Keratinocyte (primary cell): Measurements from ENCODE around the gene FGFBP2. TPM values are rescaled to one million over a fixed set of nuclear protein-coding genes. Genes with fewer than 3 reads are reported as not detected.

Source experiments
- DNase-seq: peaks from one replicate; pipeline ENCODE4 v3.0.0-alpha.2; 2011; ENCODE audit warnings: low read depth, missing footprints, low spot score
- FAIRE-seq: peaks from 2 replicates; lab custom pipeline; 2011; peaks lifted over from hg19 to GRCh38; lab: Jason Lieb, UNC
- H2AFZ ChIP-seq: 2 replicates; pipeline ENCODE4 v1.6.0; 2012; ENCODE audit warnings: low read length, control low read depth, inconsistent platforms; ENCODE audit not compliant: control insufficient read depth
- H3K27ac ChIP-seq: 2 replicates; pipeline ENCODE4 v1.5.1; 2011; ENCODE audit warnings: low read length; ENCODE audit not compliant: control insufficient read depth, insufficient read depth
- H3K27me3 ChIP-seq: 3 replicates; pipeline ENCODE4 v1.6.0; 2011; ENCODE audit warnings: low read length; ENCODE audit not compliant: control insufficient read depth, insufficient read depth; ENCODE audit errors: extremely low read depth
- H3K36me3 ChIP-seq, 2 experiments: 2 replicates in 1 of 2; 3 replicates in 1 of 2; pipeline ENCODE4 v1.5.1; 2011; ENCODE audit warnings: low read length in 2 of 2, mild to moderate bottlenecking in 1 of 2; ENCODE audit not compliant: control insufficient read depth in 2 of 2, insufficient read depth in 2 of 2; ENCODE audit errors: extremely low read depth in 1 of 2
- H3K4me1 ChIP-seq: 3 replicates; pipeline ENCODE4 v1.5.1; 2011; ENCODE audit warnings: low read length; ENCODE audit not compliant: control insufficient read depth, insufficient read depth; ENCODE audit errors: extremely low read depth
- H3K4me2 ChIP-seq: 3 replicates; pipeline ENCODE4 v1.6.0; 2011; ENCODE audit warnings: low read depth, low read length; ENCODE audit not compliant: control insufficient read depth, insufficient read depth; ENCODE audit errors: extremely low read depth
- H3K4me3 ChIP-seq, 3 experiments: fragments of 200-600 bp in 1 of 3; sonication (generic) in 1 of 3; 2 replicates in 2 of 3; 3 replicates in 1 of 3; pipeline ENCODE4 v1.5.1; 2011 to 2016; ENCODE audit warnings: low read length in 3 of 3, mild to moderate bottlenecking in 3 of 3, control low read depth in 2 of 3, inconsistent platforms in 1 of 3, low read depth in 1 of 3, mixed read lengths in 1 of 3, mixed run types in 1 of 3, moderate library complexity in 1 of 3; ENCODE audit not compliant: control insufficient read depth in 2 of 3, insufficient read depth in 2 of 3; ENCODE audit errors: extremely low read depth in 1 of 3
- H3K79me2 ChIP-seq: 2 replicates; pipeline ENCODE4 v1.6.0; 2012; ENCODE audit warnings: low read length; ENCODE audit not compliant: control insufficient read depth, insufficient read depth
- H3K9ac ChIP-seq: 3 replicates; pipeline ENCODE4 v1.6.0; 2011; ENCODE audit warnings: low read length; ENCODE audit not compliant: control insufficient read depth, insufficient read depth; ENCODE audit errors: extremely low read depth
- H3K9me1 ChIP-seq: 3 replicates; pipeline ENCODE4 v1.6.0; 2011; ENCODE audit warnings: low read length; ENCODE audit not compliant: control insufficient read depth, insufficient read depth; ENCODE audit errors: extremely low read depth
- H3K9me3 ChIP-seq: 2 replicates; pipeline ENCODE4 v1.5.1; 2012; ENCODE audit warnings: low read depth, low read length; ENCODE audit not compliant: control insufficient read depth
- H4K20me1 ChIP-seq: 3 replicates; pipeline ENCODE4 v1.6.0; 2011; ENCODE audit warnings: low read length; ENCODE audit not compliant: control insufficient read depth, insufficient read depth; ENCODE audit errors: extremely low read depth
- CTCF ChIP-seq, 3 experiments: IDR thresholded peaks in 1 of 3; conservative IDR thresholded peaks in 1 of 3; optimal IDR thresholded peaks in 1 of 3; 2 replicates in 2 of 3; 3 replicates in 1 of 3; pipeline versions ENCODE3 to v1.5.1; 2011; ENCODE audit warnings: low read length in 3 of 3, mild to moderate bottlenecking in 3 of 3, moderate library complexity in 2 of 3, control low read depth in 1 of 3, inconsistent platforms in 1 of 3; ENCODE audit not compliant: insufficient read depth in 2 of 3; ENCODE audit errors: extremely low read depth in 1 of 3
- EZH2 ChIP-seq: IDR thresholded peaks from one replicate; pipeline ENCODE4 v1.6.1; 2012; ENCODE audit warnings: inconsistent platforms, mild to moderate bottlenecking, low read length, moderate library complexity
- dilution Hi-C: fragments of 300-500 bp; cut with MboI; formaldehyde crosslinking; loops from one replicate; pipeline ENCODE4 v1.7.0; 2020; ENCODE audit warnings: low sequenced_read_pairs; ENCODE audit not compliant: extremely low pct_ligation_motif_present
- polyA plus RNA-seq, 5 experiments: library from polyadenylated mRNA; depleted of rRNA in 3 of 5; stranded (reverse) in 3 of 5; stranded (forward) in 1 of 5; unstranded in 1 of 5; fragments of >200 nt; gene quantifications; 1 replicate in 1 of 5; 2 replicates in 3 of 5; 3 replicates in 1 of 5; pipeline versions ENCODE4 v1.2.1 to v1.2.3, GENCODE V29; 2011 to 2012; ENCODE audit warnings: missing spikeins in 2 of 5, low read depth in 1 of 5, low replicate concordance in 1 of 5

FGFBP2 gene
- polyA plus RNA-seq, 1 donor (not counting 4 experiments of a cell fraction or from before 2014, with no cell fraction given), result not detected

- dilution Hi-C loops, result no loop called here
- FAIRE-seq (peak; percentile 67), DNase-seq (no peak)
- Histone ChIP-seq H3K27ac (no peak overlapping the region), H3K4me1 (peaks cover 18% of the 10 kb centered on the region), H3K9me3 (no peaks in the 10 kb centered on the region), H3K36me3 (peaks cover 2 to 5% of the 10 kb centered on the region in 2 experiments), H3K9ac (no peak overlapping the region), H3K4me3 (no peak overlapping the region), H3K79me2 (no peaks in the 10 kb centered on the region), H4K20me1 (no peaks in the 10 kb centered on the region), H3K9me1 (no peaks in the 10 kb centered on the region), H2AFZ (no peak overlapping the region), H3K4me2 (no peak overlapping the region), H3K27me3 (no peaks in the 10 kb centered on the region)
- TF ChIP-seq EZH2, result no peak
- no peak for TF ChIP-seq CTCF (optimal IDR thresholded peaks at IDR 0.05 in 1 of 3, IDR thresholded peaks at IDR 0.05 in 1 of 3, conservative IDR thresholded peaks at IDR 0.05 in 1 of 3; ENCODE audit: extremely low read depth in 1 of 3, insufficient read depth in 2 of 3, low read length in 3 of 3)
These were observed 32.7 kb downstream of the FGFBP2 start for GRCh38 chr4:15930314-15930713.

- Histone ChIP-seq H3K79me2 (no peaks in the 10 kb centered on the region), H3K4me1 (peaks cover 14% of the 10 kb centered on the region), H3K4me3 (no peak overlapping the region), H3K27ac (no peak overlapping the region), H3K36me3 (peaks cover 2 to 4% of the 10 kb centered on the region in 2 experiments), H2AFZ (no peak overlapping the region), H3K27me3 (no peaks in the 10 kb centered on the region), H3K9me1 (no peaks in the 10 kb centered on the region), H3K4me2 (no peak overlapping the region), H3K9ac (no peak overlapping the region), H4K20me1 (no peaks in the 10 kb centered on the region), H3K9me3 (no peaks in the 10 kb centered on the region)
- TF ChIP-seq EZH2, result no peak
- TF ChIP-seq CTCF (optimal IDR thresholded peaks at IDR 0.05 in 1 of 3, IDR thresholded peaks at IDR 0.05 in 1 of 3, conservative IDR thresholded peaks at IDR 0.05 in 1 of 3; ENCODE audit: extremely low read depth in 1 of 3, insufficient read depth in 2 of 3, low read length in 3 of 3), result no peak
- DNase-seq (no peak), FAIRE-seq (peak; percentile 49)
- dilution Hi-C loops, result no loop called here
These were observed 33.4 kb downstream of the FGFBP2 start for GRCh38 chr4:15929540-15929939.
